Dedifferentiated amniotic fluid mesenchymal stem cell (primary cell): ENCODE results near the gene ATXN7L1.
"Not testable (repeated sequence)": the region's sequence is repeated elsewhere in the genome, so short reads cannot be mapped to it uniquely, and the experiment has no call there.

ENCODE experiments used
- DNase-seq: peaks from one replicate; pipeline ENCODE4 v3.0.0-alpha.2; 2016; ENCODE audit errors: extremely low spot score

The ATXN7L1 gene

DNA sequence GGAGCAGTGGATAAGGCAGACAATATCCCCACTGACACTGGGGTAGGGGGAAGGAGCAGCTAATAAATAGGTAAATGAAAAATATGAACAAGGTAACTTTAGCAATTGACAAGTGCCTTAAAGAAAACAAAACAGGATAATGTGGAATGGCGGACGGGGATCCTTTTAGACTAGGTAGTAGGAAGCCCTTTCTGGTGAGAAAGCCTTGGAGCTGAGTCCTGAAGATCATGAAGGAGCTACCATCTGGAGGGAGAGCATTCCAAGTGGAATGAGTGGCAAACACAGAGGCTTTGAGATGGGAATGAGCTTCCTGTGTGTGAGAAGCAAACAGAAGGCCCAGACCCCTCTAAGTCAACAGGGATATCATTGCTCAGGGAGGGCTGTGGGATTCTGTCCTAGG, 16.0 kb upstream of the ATXN7L1 start:
- DNase-seq = no peak

DNA sequence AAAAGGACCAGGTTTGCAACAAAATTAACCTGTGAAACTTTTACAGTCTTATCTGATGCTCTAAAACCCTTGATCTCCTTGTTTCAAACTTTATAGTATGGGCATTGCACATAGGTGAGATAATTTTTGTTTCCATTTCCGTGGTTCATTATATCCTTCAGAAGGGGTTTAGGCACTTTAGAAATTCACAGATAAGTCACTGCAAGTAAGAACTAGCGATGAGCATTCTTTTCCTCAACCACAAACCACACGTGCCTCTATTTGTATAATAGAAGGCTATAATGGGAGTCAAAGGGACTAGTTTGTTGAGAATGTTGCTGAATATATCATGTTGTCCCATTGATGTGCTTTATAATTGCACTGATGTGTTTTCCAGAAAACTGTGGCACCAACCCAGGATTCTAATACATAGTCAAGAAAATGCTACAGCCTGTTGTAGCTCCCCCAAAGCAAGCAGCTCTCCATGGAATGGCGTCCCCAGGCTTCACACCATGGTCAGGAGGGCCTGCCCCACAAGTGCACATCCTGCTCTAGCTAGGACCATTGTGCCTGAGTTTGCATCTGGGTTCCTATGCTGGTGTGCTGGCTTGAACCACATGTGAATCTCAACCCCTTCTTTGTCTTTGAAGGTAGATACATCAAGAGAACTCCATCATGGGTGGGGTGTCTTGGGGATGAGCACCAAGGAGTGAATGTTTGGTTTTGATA, 14.0 kb upstream of the ATXN7L1 start:
- no peak for DNase-seq

DNA sequence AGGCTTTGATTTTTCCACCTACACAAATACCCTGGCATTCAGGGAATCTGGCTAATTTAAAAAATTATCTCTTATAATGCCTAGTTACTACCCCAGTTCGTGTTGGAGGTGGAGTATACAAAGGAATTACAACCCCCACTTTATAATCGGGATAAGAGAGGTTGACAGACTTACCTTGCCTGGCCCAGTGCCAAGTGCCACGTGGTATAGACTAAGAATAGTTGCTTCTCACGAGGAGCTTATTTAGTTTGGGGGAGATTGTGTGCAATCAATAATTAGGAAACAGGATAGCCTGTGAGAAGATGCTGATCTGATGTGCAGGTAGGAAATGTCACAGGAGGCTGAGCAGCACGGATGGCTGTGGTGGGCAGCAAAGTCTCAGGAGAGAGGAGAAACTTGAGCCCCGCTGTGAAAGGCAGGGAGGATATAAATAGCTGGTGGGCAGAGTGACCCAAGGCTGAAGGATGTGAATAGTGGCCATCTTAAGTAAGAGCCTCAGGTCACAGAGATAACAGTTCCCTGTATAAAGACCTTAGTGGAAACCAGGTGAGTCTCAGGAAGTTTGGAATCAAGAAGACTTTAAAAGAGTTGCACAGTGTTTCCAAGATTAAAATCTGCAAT, 11.3 kb upstream of the ATXN7L1 start:
- no peak for DNase-seq

- DNase-seq = no peak
Measured at GRCh38 chr7:105886776-105887175, 10.4 kb upstream of the ATXN7L1 start.

DNA sequence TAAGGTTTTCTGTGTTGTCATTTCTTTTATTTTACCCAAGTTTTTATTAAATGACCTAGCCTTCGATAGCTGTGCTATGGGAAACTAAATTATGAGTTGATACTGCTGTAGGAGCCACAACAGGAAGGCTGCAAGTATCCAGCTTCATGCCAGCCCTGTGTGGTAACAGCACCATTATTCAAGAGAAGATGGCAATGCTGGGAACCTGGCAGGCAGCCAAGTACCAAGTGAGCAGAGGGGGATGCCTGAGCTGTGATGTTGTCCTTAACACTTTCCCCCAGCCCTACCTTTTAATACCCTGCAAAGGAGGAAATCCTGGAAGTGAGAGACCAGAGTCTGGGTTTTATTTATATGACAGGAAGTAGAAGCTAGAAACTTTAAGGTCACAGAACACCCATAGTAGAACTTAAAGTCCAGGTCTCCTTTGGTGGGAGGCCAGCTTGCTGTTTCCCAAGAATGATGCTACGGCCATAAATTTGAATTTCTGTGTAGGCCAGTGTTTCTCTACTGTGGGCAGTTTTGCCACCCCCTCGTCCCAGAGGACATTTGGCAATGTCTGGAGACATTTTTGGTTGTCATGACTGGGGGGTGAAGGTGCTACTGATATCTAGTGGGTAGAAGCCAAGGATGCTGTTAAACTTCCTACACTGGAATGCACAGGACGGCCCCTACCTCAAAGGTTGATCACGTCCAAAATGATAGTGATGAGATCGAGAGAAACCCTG, 9.2 kb upstream of the ATXN7L1 start:
- DNase-seq = no peak

GRCh38 chr7:105883179-105883578, 6.8 kb upstream of the ATXN7L1 start:
- DNase-seq = not testable (repeated sequence)

DNA sequence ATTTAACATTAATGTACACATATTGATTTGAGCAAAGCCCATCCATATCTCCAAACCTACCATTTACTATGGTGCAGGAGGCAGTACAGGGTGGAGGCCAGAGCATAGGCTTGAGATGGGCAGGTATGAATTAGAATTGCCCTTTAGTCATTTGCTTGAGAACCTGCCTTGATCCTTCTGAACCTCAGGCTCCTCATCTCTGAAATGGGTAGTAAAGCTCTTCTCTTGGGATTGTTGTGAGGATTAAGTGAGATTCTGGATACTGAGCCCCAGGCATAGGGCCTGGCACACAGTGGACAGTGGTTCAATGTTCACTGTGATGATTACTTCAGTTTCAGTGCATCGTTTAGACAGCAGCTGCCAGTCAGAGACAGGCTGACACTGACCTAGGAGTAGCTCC, 5.0 kb upstream of the ATXN7L1 start:
- DNase-seq = no peak

DNA sequence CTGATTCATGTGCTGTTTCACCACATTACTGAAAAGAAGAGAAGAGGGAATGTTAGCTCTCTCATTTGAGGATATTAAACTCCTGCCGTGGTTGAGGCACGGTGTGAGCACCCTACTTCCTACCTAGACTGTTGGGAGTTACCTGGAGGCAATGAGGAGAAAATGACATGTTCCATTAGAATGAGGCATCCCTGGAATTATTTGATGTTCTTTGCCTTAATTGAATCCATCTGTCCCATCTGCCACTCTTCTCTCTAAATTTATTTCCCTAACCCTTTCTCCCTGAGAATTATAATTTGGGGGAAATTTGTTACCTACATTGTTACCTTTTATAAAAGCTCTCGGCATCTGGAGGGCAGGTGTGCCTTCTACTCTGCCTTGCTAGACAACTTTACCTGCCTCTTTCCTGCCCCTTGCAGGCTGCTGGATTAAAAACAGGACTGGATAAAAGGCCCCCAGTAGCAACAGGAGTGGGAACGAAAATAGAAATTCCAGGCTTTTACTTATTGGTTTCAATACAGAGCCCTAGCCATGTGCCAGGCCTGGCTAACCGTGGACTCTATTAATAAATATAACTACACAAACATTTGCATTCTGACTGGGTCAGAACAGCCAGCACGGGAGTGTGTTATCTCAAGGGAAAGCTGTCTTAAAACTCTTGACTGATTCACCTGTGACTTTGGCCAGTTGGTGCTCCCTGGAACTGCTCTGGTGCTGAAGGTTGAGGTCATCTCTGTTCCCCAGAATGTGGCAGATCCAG, 4.4 kb upstream of the ATXN7L1 start:
- no peak for DNase-seq

DNA sequence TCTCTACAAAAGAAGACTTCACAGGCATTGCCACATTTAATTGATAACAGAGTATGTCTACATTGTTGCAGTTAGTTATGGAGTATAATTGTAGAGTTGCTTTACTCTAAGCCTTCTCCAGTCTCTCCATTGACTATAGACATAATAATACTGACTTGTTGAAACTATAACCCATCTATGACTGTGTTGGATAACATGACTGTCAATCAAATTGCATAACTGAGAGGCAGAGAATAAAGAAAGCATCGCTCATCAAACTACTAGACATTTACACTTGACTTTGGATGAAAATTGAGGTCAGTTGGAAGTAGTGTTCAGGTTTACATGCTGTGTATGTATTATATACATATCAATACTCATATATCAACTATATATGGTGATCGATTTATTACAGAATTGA, 3.4 kb upstream of the ATXN7L1 start:
- no peak for DNase-seq

GRCh38 chr7:105878746-105879605, 2.6 kb upstream of the ATXN7L1 start:
- no peak for DNase-seq

- no peak for DNase-seq
Measured at GRCh38 chr7:105877736-105878135, 1.3 kb upstream of the ATXN7L1 start.

DNA sequence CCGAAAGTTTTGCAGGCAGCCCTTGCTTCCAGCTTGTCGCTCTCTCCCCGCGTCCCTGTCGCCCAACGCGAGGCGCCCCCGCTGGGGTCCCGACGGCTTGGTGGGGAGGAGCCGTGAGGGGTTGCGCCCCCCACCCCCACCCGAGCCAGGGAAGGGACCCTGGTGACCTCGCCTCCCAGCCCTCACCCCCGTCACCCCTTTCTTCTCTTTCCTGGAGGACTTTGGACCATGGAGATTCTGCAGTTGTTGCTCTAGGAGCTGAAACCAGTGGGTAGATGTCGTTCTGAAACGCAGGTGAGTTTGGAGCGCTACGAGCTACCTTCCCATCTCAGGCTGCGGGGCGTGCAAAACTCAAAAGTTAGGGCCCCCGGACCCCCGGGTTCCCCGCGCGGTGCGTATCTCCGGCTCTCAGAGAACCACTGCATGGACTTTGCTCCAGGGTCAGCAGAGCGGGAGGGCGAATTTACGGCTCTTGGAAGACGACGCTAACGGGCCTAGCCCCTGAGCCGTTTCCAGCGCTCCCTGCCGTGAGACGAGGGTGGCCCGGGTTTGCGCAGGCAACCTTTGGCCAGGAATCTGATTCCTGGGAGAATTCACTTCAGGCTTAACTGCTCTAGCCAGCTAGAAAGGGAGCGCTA, 684 bp upstream of the ATXN7L1 start:
- DNase-seq = no peak

GRCh38 chr7:105875505-105875904, 894 bp downstream of the ATXN7L1 start:
- no peak for DNase-seq

DNA sequence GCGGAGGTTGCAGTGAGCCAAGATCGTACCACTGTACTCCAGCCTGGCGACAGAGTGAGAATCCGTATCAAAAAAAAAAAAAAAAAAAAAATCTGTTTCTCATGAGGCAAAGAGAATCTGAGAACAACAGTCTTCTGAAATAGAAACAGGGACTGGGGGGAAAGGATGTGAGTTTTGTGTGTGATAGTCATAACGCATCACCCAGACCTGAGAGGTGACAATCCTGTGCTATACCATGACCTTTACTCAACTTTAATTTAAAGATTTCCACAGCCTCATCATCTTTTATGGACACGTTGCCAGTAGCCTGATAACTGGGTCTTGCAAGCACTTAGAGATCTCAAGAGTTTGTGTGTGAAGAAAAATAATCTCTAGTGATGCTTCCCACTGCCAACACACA, 2.3 kb downstream of the ATXN7L1 start:
- no peak for DNase-seq

DNA sequence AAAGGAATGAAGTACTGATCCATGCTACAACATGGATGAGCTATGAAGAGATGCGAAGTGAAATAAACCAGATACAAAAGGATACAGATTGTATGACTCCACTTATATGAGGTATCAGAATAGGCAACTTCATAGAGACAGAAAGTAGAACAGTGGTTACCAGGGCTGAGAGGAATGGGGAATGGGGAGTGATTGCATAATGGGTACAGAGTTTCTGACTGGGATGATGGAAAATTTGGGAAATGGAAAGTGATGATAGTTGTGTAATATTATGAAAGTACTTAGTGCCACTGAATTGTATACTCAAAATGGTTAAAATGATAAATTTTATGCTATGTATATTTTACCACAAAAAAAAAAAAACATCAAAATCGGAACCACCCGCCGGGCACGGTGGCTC, 3.9 kb downstream of the ATXN7L1 start:
- DNase-seq = no peak

DNA sequence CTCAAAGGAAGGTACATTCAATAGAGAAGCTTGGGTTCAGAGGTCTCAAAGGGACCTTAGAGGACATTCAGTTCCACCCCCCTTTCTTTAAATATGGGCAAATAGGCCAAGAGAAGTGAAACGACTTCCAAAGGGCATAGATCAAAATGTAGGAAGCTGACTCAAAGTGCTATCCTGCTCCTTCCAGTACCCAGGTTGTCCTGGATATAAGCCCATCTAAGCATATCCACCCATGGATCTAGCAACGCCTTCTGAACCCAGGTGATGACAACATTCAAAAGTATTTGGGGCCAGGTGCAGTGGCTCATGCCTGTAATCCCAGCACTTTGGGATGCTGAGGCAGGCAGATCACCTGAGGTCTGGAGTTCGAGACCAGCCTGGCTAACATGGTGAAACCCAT, 5.3 kb downstream of the ATXN7L1 start:
- no peak for DNase-seq

DNA sequence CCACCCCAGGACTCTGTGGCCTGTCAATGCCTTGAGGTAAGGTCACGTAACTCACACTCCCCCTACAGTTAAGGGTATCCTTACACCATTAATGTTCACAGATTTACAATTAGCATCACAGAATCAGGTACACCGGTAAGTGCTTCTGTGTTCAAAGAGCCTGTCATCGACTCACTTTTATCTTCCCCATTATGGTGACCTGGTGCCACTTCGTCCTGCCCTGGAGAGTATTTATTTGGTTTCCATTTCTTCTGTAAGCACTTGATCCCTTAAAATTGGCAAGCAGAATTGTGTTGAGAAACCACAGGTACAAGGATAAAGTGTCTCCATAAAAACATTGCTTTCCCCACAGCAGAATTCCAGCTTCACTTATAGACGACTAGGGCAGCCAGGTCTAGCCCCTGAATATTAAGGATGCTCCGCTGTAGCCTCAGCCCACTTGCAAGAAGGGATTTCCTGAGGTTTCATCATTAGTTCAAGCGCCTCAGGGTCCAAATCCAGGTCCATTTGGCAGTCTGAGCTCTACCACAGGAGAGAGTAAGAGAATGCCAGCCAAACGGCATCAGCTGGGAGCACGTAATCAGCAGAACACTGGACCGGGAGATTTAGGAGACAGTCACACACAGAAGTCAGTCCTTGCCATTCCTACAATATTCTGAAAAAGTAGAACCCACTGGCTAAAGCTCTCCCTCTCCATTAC, 10.1 kb downstream of the ATXN7L1 start:
- DNase-seq = no peak

- DNase-seq = no peak
Measured at GRCh38 chr7:105863876-105864275, 12.5 kb downstream of the ATXN7L1 start.

DNA sequence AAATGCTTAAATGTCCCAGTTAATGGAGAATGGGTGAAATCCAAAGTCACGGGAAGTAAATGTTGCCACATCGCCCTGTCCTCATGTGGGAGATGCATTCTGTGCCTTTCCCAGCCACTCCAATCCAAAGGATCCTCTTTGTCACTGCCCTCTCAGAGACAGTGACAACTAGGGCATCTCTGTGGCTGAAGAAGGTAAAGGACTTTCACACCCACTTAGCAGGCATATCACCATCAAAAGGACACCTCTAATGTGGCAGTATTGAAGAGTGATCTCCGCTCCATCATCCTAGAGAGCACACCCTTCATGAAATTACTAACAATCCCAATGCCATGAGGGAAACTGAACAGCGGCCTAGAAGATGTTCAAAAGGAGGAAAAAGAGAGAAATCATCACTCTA, 13.6 kb downstream of the ATXN7L1 start:
- no peak for DNase-seq

DNA sequence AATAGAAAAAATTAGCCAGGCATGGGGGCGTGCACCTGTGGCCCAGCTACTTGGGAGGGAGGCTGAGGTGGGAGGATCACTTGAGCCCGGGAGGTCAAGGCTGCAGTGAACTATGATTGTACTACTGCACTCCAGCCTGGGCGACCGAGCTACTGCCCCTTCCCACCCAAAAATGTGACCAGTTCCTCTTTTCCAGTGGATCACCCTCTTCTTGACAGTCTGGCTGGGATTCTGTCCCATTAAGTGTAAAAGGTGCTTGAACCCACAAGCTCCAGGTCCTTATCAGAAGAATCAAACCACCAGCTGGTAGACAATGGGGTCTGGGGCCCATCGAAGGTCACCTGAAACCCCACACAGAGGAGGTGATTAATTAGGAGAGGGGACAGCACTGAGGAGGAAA, 14.1 kb downstream of the ATXN7L1 start:
- no peak for DNase-seq
